Heart right ventricle (tissue), 16 donors: ENCODE results near the gene SLC12A2. TPM values are rescaled to one million over a fixed set of nuclear protein-coding genes. Genes with fewer than 3 reads are reported as not detected.

ENCODE experiments used
- ATAC-seq, 8 donors: fragments of 200-7000 bp; cut with Tn5 transposase; one replicate each; pipeline ENCODE4 v1.9.1; 2020; ENCODE audit warnings: mild to moderate bottlenecking in 8 of 8, moderate library complexity in 8 of 8, moderate number of reproducible peaks in 1 of 8
- DNase-seq, 2 donors: peaks; one replicate each; pipeline ENCODE4 v3.0.0-alpha.2; 2020
- H3K27ac ChIP-seq, 10 donors: fragments of 200-600 bp; sonication (generic) in 2 of 10; one replicate each; pipeline versions ENCODE4 v1.5.0 to v1.8.0; 2020 to 2022; ENCODE audit warnings: mild to moderate bottlenecking in 3 of 10
- H3K27me3 ChIP-seq, 7 donors: fragments of 200-600 bp; one replicate each; pipeline ENCODE4 v1.8.0; 2021 to 2022; ENCODE audit warnings: mild to moderate bottlenecking in 2 of 7
- H3K36me3 ChIP-seq, 9 donors: fragments of 200-600 bp; sonication (generic) in 1 of 9; one replicate each; pipeline versions ENCODE4 v1.5.0 to v1.8.0; 2020 to 2022; ENCODE audit warnings: mild to moderate bottlenecking in 2 of 9
- H3K4me1 ChIP-seq, 9 donors: fragments of 200-600 bp; sonication (generic) in 1 of 9; one replicate each; pipeline versions ENCODE4 v1.5.0 to v1.8.0; 2020 to 2022; ENCODE audit warnings: mild to moderate bottlenecking in 4 of 9
- H3K4me3 ChIP-seq, 10 donors: fragments of 200-600 bp; sonication (generic) in 2 of 10; one replicate each; pipeline versions ENCODE4 v1.5.0 to v1.8.0; 2020 to 2022; ENCODE audit warnings: mild to moderate bottlenecking in 7 of 10, moderate library complexity in 2 of 10
- H3K9me3 ChIP-seq, 11 donors: fragments of 200-600 bp in 10 of 11; sonication (generic) in 2 of 11; one replicate each; pipeline versions ENCODE4 v1.5.0 to v1.8.0; 2013 to 2022; ENCODE audit warnings: mild to moderate bottlenecking in 2 of 11, control low read depth in 1 of 11, moderate library complexity in 1 of 11
- CTCF ChIP-seq, 9 donors: fragments of 200-600 bp; sonication (generic) in 2 of 9; IDR thresholded peaks; one replicate each; pipeline versions ENCODE4 v1.5.0 to v1.8.0; 2021 to 2022; ENCODE audit warnings: antibody characterized with exemption in 9 of 9, mild to moderate bottlenecking in 5 of 9, moderate library complexity in 1 of 9
- WGBS, 2 donors: extraction: QIAGEN DNeasy Blood & Tissue Kit; methylation state at CpG; one replicate each; pipeline ENCODE4 v1.1.7; 2013; ENCODE audit warnings: inconsistent platforms in 1 of 2; 5-methylcytosine and 5-hydroxymethylcytosine counted together
- intact Hi-C, 10 donors: fragments of 100-400 bp; cut with DNase I; formaldehyde crosslinking; loops; one replicate each; pipeline versions ENCODE4 v1.11.1 to v1.14.2; 2022
- polyA plus RNA-seq, 2 donors: library from polyadenylated mRNA; stranded (reverse); fragments of 200-250 nt; gene quantifications; one replicate each; pipeline ENCODE4 v1.2.3, GENCODE V29; 2013
- total RNA-seq, 10 donors: library from RNA; stranded (reverse); fragmentation: NEBNext Ultra II Directional in 3 of 10; extraction: Animal tissue kit (Norgen Biotek cat#: 25700) in 3 of 10; gene quantifications; one replicate each; pipeline versions ENCODE4 v1.2.1 to v1.2.4, GENCODE V29; 2021 to 2023
- donor health status: Arrhythmogenic right ventricular cardiomyopathy.
- donor health status: ischemic (EF 13 %, LVEDD 7.1; RV severe dilation, severe dysfunction).
- donor health status: healthy with polysubstance abuse.
- donor health status: DM: no; HTN: yes; CAD: no.
- donor health status: DM: no; HTN: no; CAD: no.
- donor health status: ischemic (EF 25% LVEDD 6.9; RV normal size, moderate dysfunction).
- donor health status: ischemic (EF 25% LVEDD 5.7; RV mildly dilated, moderate dysfunction).
- donor health status: healthy.
- donor health status: DM: yes; HTN: yes; CAD: no.
- donor health status: Ischemic cardiomyopathy.
- donor health status: ischemic (EF 35%, LVEDD 5.7; RV mildly dilated, moderate dysfunction).
- donor health status: nonischemic (EF 11% LVEDD 7.7; RV severe dilation, severe dysfunction).
- donor health status: DM: yes; HTN: yes; CAD: no.
- donor health status: PGD.
- donor health status: ischemic (EF 29% LVEDD 5.4; RV normal size, mild dysfunction).
- donor health status: nonischemic (EF 23%, LVEDD 6.1; RV moderate dilation, normal function).

The SLC12A2 gene
- total and polyA plus RNA-seq, 12 donors = 2.5 to 23.0 (median 15.4) TPM

DNA sequence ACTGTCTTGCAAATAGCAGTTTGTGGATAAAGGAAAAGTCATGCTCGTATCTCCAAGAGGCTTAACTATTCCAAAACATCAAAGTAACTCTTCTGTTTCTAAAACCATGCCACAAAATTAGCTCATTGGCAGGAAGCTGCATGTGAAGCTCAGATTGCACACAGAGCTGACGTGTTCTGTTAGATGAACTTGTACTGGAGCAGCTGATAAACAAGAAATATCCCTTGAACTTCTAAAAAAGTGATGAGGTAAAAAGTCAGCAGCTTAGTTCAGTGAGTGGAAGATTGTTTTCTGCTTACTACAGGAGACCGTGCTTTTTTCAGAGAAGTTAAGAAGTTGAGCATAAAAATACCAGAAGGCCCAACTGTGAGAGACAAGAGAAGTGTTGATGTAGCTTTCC, 113.2 kb downstream of the SLC12A2 start:
- no peak for DNase-seq
- TF ChIP-seq CTCF (IDR thresholded peaks at IDR 0.05) = no peak
- WGBS, 2 donors = 49 to 51% methylated on average over 3 of the region's 3 CpGs
- Histone ChIP-seq H3K4me3 (no peak overlapping the region), H3K4me1 (peaks cover 0 to 18% (median 8%) of the 10 kb centered on the region in 9 donors), H3K36me3 (peaks cover 0 to 18% (median 0%) of the 10 kb centered on the region in 9 donors), H3K27me3 (peaks cover 0 to 5% (median 0%) of the 10 kb centered on the region in 7 donors), H3K27ac (peak overlapping the region in 3 of 10 donors; percentile 19 to 31 (median 28)), H3K9me3 (no peaks in the 10 kb centered on the region)
- intact Hi-C loops = loop anchor here in 4 of 10 donors (5.0 to 10.0 kb wide), 3 partner anchors 322 to 629 kb away; no protein-coding TSS in a partner anchor
- ATAC-seq = peak in 4 of 8 donors; percentile 17 to 42 (median 22)

- no peak for TF ChIP-seq CTCF (IDR thresholded peaks at IDR 0.05)
- no peaks in the 10 kb centered on the region for H3K9me3 ChIP-seq
- WGBS, 2 donors = 92 to 95% methylated on average over 4 of the region's 4 CpGs
- H3K27ac ChIP-seq = no peak overlapping the region
- peaks cover 0 to 15% (median 0%) of the 10 kb centered on the region in 9 donors for H3K36me3 ChIP-seq
- intact Hi-C loops = loop anchor here in 5 of 10 donors (2.0 to 10.0 kb wide), 4 partner anchors 323 to 635 kb away; no protein-coding TSS in a partner anchor
- DNase-seq = no peak
- peaks cover 0 to 18% (median 8%) of the 10 kb centered on the region in 9 donors for H3K4me1 ChIP-seq
- H3K4me3 ChIP-seq = no peak overlapping the region
- H3K27me3 ChIP-seq = peaks cover 0 to 5% (median 0%) of the 10 kb centered on the region in 7 donors
- ATAC-seq = peak in 1 of 8 donors; percentile 62
These were observed 114.4 kb downstream of the SLC12A2 start for GRCh38 chr5:128197896-128198522.

DNA sequence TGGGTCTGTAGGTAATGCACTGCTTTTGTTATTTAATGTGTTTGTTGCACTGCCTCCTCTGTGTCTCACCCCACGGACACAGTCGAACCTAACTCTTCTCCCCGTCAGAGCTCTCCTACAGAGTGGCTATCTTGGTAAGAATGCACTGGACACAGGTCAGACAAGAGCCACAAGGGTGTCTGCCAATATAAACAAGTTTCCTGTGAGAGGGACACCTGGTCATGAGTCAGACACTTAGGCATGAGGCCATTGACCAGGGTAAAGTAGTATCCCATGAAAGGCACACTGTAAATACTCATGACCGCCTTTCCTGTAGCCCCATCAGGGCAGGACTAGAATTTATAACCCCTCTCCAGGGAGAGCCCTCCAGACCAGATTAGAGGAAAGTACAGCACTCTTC, 115.5 kb downstream of the SLC12A2 start:
- Histone ChIP-seq H3K27ac (no peak overlapping the region), H3K4me3 (no peak overlapping the region), H3K36me3 (peaks cover 0 to 12% (median 0%) of the 10 kb centered on the region in 9 donors), H3K9me3 (no peaks in the 10 kb centered on the region), H3K4me1 (peaks cover 0 to 18% (median 8%) of the 10 kb centered on the region in 9 donors), H3K27me3 (peaks cover 0 to 5% (median 0%) of the 10 kb centered on the region in 7 donors)
- TF ChIP-seq CTCF (IDR thresholded peaks at IDR 0.05) = no peak
- ATAC-seq = no peak
- 65 to 90% methylated on average over 4 of the region's 4 CpGs for WGBS, 2 donors
- intact Hi-C loops = loop anchor here in 5 of 10 donors (2.0 to 10.0 kb wide), 4 partner anchors 324 to 636 kb away; no protein-coding TSS in a partner anchor
- DNase-seq = no peak

DNA sequence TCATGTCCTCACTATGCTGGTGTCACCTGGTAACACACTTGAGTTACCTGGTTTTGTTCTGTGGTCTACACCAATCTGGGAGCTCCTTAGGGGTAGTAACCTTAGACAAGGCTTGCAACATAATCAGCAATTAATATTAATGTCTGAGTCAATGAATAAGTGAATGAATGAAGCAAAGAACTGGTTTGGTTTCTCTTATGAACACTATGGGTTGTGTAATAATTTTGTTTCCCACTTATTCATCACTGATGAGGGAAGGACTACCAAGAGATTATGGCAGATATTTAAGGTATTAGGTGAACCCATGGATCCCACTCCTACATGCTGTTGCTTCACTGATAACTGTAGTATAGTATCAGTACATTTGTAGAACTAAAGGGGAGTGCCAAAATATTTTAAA, 116.0 kb downstream of the SLC12A2 start:
- H3K4me3 ChIP-seq = no peak overlapping the region
- H3K4me1 ChIP-seq = peaks cover 0 to 18% (median 8%) of the 10 kb centered on the region in 9 donors
- DNase-seq (no peak), ATAC-seq (no peak)
- intact Hi-C loops = loop anchor here (2.0 to 10.0 kb wide), 13 partner anchors 322 to 637 kb away; no protein-coding TSS in a partner anchor
- H3K27me3 ChIP-seq = peaks cover 0 to 5% (median 0%) of the 10 kb centered on the region in 7 donors
- H3K9me3 ChIP-seq = no peaks in the 10 kb centered on the region
- TF ChIP-seq CTCF (IDR thresholded peaks at IDR 0.05) = no peak
- peaks cover 0 to 10% (median 0%) of the 10 kb centered on the region in 9 donors for H3K36me3 ChIP-seq
- H3K27ac ChIP-seq = no peak overlapping the region
